Activated CD8-positive, alpha-beta memory T cell treated with anti-CD3 and anti-CD28 coated beads for 48 hours (primary cell): ENCODE results near the gene PPIC.
A peak's percentile ranks its signal among the peaks of the same experiment; 100 is the strongest.

Experiments
- DNase-seq, 3 experiments: peaks; one replicate each; pipeline ENCODE4 v3.0.0-alpha.2; 2020; ENCODE audit warnings: low read depth in 2 of 3, low spot score in 2 of 3

Gene PPIC

DNA sequence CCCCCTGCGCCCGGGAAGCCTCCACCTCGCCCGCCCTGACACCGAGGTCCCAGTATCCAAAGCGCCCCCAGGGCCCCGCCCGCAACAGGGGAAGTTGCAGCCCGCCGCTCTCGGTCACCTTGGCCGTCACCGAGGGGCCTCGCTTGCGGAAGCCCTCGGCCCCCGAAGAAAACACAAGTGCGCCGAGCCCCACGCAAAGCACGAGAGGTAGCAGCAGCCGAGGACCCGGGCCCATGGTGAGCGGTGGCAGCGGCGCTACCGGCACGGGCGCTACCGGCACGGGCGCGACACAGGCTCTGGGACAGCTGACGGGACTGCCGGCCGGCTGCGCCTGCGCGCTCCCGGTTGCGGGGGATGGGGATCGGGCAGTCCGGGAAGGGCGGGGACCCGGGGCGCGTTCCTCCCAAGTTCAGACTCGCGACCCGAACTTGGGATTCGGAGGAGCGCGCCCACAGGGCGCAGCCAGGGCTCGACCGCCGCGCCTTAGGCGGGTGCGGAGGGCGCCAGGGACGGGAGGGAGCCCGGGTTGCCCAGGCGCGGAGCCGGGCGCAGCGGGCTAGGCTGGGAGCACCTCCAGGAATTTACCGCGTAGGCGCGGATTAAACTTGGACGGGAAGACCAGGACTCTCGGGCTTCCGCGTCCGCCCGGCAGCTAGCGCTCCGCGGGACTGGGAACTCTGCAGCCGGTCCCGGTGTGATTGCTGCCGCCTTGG, at the start of gene PPIC:
Gene PPIC (minus strand): TSS at position 335 of the 713 bp plus-strand sequence. CDS start 100 bp downstream, at position 235.
- peak in 1 of 3 experiments; percentile 2 for DNase-seq

DNA sequence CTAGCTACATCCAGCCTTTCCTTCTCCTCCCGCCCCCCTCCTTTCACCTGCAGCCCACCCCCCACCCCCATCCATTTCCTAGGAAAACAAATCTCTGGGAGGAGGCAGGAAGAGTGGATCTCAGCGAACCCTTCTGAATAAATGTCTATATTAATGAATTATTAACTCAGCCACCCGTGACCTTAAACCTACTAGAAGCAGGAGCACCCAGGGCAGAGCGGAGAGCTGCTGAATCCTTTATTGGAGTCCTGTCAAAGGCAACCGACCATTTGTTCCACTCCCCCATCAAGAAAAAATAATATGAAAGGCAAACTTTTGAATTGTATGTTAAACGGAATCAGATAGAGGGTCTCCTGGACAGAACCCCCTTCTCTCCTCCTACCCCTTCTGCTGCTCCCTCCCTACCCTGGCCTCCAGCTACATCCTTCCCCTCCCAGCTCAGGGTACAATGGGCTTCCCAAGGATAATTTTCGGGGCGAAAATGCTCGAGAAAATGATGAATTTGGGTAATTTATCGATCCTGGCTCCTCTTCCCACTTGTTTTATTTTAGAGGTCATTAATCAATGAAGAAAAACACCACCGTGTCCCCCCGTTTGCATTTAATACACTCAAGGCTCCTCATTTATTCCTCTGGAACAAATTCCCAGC, 49.2 kb upstream of the PPIC start:
- DNase-seq: no peak

DNA sequence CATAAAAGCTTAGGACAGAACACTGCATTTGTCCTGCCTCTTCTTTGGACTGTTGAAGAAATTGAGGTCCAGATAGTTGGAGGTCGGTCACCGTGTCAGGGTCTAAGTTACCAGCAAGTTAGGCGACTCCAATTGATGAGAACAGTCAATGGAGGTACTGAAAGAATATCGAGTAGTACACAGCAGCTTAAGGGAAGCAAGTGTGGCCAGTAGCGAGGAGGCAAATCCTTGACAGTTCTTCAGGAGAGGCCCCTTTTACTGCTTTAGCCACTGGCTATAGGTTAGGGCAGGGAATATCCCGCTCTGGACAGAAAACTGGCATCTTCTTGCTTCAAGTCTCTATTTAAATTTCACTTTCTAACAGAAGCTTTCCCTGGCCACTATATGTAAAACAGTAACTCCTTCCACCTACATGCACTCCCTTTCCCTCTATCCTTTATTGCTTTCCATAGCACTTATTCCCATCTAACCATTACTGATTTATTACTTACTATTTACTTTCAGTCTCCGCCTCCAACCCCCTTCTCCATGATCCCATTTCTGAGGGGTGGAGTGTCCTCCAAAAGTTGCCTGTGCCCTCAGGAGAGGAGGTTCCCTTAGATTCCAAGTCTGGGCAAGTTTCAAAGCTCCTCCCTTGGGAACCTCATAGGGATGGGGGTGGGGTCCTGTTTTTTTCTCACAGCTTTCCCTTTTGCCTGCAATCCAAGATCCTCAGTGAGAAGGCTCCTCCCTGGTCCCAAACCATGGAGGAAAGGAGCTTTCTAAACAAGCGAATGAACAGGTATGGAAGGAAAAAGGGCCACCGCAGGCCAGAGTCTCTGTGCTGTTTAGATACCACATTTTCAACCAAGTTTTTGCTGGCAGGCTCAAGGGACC, 48.4 kb upstream of the PPIC start:
- no peak for DNase-seq

DNA sequence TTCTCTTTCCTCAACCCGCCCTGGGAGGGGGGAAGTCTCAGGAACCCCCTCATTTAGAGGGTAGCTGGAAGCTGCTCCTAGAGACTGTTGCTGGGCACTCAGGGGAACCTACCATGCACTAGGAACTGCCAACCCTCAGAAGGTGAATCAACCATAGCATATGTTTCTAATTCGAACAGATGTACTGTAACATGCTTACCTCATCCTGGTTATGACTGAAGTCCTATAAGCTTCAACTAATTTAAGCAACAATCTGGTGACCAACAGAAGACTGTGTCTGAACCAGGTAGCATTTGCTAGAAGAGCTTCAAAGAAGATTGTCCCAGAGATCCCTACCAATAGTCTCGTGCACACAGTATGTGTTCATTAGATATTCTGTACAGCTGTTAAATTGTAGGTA, 46.8 kb upstream of the PPIC start:
- DNase-seq: no peak

DNA sequence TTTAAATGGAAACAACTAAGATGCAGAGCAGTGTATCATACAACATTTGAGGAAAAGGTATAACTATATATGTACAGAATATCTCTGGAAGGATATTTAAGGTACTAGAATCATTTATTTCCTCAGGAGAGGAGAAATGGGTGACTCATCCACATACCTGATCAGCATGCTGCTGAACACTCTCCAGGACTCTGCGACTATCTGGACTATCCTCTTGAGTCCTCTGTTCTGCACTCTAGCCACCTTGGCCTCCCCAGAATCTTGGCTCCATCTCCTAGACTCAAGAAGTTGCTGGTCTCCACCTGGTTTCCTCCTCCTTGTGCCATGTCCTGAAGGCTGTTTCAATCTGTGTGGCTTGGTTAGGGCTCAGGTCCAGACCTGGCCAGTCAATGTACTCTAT, 43.7 kb upstream of the PPIC start:
- no peak for DNase-seq

DNA sequence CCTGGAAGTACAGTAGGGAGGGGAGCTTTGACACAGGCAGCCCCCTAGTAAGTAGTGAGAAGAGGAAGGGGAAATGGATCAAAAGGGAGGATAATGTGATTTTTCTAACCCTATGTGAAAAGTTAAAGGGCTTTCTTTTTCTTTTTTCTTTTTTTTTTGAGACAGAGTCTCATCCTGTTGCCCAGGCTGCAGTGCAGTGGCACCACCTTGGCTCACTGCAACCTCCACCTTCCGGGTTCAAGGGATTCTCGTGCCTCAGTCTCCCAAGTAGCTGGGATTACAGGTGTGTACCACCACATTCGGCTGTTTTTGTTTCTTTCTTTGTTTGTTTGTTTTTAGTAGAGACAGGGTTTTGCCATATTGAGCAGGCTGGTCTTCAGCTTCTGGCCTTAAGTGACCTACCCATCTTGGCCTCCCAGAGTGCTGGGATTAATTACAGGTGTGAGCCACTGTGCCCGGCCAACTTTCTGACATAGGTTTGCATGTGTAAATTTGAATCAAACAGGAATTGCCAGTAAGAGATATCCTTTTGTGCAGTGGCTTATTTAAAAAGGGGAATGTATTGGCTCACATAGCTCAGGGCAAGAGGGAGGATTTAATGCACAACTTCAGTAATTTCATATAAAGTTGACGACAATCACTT, 39.1 kb upstream of the PPIC start:
- no peak for DNase-seq

DNA sequence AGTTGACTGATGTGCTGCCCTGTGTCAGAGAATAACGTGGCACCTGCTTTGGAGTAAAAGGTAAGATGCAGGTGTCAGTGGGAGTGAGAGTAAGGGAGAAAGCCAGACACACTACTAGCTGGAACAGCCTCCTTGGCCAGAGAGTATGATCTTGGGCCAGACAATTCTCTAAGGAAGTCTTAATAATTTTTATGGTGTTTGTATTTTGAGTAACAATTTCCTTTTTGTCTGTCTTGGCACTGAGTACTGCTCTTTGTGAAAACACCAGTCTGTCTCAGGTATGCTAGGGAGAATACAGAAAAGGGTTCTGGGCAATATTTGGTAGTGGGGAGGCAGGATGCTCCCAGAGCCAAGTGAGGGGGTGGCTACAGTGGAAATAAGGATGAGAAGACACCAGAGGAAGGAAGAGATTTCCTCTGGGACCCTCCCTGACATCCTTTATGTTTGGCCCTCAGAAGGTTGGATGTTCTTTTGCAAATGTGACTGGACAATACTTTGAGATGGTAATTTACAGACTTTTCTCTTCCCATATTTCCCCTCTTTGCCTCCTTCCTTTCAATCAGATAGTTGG, 31.9 kb upstream of the PPIC start:
- DNase-seq: no peak

DNA sequence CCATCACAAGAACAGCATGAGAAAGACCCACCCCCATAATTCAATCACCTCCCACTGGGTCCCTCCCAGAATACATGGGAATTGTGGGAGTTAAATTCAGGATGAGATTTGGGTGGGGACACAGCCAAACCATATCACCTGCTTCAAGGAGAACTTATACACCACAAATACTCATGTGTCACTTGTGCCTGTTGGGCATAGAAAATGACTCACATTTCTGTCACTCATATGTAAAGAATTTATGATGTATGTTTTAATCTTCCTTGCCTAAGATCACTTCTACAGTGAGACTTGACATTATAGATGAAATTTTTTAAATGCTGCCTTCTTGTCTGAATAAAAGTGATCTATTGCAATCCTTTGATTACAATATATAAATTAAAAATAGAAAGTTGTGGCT, 29.5 kb upstream of the PPIC start:
- DNase-seq: no peak

DNA sequence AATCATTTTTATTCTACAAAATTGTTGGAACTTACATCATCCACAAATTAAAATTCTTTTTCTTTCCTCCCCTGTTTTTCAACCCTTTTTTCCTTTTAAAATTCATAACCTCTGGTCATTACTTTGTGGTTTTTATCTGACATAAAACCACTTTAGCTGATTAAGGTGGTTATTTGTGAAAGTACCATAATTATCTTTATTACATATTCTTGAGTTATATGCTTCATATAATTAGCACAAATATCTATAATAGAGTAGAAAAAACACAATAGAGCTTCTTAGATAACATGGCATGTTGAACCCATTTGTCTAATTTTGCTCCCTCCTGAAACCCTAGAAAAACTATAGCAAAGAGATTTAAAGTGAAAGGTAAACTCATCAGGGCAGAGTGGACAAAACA, 22.9 kb upstream of the PPIC start:
- no peak for DNase-seq

DNA sequence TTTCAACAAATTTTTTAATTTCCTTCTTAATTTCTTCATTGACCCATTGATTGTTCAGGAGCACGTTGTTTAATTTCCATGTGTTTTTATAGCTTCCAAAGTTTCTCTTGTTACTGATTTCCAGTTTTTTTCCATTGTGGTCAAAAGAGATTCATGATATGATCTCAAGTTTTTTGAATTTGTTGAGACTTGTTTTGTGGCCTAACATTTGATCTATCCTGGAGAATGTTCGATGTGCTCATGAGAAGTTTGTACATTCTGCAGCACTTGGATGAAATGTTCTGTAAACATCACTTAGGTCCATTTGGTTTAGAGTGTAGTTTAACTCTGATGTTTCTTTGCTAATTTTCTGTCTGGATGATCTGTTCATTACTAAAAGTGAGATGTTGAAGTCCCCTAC, 14.7 kb upstream of the PPIC start:
- no peak for DNase-seq

DNA sequence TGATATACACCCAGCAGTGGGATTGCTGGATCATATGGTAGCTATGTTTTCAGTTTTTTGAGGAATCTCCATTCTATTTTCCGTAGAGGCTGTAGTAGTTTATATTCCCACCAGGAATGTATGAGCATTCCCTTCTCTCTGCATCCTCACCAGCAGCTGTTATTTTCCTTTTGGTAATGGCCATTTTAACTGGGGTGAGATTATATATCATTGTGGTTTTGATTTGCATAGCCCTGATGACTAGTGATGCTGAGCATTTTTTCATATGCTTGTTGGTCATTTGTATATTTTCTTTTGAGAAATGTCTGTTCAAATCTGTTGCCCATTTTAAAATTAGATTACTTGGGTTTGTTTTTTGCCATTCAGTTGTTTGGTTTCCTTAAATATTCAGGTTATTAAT, 11.2 kb upstream of the PPIC start:
- no peak for DNase-seq

DNA sequence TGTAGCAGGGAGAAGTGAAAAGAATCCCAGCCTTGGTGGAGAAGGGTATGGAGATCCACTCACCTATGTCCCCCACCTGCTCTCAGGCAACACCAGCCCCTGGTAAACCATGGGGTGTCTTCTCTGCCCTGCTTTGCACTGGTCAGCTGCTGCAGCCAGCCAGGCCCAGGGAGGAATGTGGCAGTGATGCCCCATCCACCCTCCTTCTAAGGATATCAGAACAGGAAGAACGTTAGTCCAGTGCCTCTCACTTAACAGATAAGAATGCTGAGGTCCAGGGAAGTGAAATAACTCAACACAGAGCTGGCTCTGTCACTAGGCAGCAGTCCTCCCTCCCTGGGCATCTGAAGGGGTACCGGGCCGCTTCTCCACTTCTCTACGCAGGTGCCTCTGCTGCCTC, 9.7 kb upstream of the PPIC start:
- no peak for DNase-seq

DNA sequence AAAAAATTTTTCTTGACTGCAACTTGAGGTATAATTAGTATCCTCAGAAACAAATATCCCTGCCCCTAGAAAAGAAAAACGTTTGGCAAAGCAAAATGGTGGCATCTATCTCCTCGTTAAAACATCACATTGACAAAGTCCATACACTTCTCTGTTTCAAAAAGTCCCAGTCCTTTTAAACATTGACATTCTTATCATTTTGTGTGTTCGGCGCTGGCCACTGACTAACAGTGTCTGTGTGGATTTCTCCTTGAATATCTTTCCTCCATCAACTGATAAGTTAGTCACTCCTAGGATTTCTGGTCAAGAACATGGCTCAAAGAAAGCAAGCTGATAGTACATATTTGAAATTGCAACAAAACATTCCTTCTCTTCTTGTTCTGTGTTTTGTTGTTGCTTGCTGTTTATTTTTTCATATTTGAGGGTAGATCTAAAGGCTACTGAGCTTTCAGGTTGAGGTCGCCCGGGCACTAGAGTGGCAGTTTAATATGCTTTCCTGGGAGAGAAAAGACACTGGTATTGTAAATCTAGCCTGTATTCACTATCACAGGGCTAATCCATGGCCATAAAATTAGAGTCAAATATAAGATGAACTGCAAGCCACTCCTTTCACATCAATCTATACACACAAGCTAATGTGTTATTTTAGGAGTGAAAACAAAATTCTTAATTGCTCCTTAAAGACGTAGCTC, 8.5 kb upstream of the PPIC start:
- no peak for DNase-seq

DNA sequence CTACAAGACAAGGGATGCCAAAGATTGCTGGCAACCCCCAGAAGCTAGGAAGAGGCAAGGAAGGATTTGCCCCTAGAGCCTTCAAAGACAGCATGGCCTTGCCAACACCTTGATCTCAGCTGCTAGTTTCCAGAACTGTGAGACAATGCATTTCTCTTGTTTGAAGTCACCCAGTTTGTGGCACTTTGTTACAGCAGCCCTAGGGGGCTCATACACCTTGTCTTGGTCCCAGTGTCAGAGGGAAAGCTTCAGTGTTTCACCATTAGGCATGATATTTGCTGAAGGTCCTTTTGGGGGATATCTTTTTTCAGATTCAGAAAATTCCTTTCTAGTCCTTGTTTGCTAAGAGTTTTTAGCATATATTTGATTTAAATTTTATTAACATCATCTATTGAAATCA, 3.1 kb upstream of the PPIC start:
- no peak for DNase-seq

DNA sequence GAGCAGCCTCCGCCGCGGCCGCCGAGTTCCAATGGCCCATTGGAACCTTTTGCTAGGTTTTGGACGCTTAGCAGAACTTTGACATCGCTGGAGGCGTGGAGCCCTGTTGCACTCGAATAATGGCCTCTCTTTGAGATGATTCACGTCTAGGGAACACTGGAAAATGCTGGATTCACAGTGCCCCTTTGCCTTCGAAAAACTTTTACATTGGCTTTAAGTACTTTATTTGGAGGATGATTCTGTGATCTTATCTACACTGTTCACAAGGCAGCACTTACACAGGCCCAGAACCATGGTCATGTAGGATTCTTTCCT, 536 bp upstream of the PPIC start:
- DNase-seq: no peak

DNA sequence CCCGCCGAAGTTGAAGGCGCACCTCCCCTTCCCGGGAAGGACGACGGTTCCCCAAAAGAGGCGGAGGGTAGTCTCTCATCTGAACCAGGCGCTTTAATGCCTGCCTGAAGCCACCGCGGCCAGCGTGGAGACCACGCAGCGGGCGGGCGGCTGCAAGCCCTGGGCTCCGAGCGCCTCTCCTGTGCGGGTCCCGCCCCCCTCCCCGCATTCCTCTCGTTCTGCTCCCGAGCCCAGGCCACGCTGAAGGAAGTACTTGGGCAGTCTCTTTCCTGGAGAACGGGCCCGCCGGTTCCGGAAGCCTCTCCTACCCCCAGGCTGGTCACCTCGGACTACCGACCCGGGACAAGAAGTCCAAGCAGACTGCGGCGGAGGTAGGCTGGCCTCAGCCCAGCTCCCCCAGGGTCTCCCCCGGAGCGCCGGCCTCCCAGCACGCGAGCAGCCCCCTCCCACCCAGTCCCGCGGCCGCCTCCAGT, 571 bp downstream of the PPIC start:
- peak in 1 of 3 experiments; percentile 0 for DNase-seq

DNA sequence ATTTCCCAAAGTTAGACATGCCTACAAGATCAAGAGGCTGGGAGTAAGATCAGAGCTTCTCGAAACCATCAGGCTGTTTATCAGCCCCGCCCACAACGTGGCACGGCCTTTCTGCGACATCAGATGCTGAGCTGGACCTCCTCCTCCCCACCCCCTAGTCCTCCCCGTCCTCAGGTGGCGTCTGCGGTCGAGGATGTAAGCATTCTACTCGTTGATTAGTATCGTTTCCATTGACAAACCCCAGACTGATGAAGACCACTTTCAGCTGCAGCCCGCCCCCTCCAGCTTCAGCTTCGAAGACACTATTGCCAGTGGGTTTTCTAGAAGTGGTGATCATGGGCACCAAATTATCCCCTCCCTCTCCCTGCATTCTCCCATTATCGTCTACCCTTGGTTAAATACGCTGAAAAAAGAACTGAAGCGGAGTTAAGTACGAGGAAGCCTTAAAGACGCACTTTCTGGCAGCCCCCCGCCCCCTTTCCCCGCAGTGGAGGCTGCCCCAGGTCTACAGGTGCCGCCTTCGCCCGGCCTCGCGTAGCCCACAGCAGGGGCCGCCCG, 1.1 kb downstream of the PPIC start:
- DNase-seq: peak in 1 of 3 experiments; percentile 2

DNA sequence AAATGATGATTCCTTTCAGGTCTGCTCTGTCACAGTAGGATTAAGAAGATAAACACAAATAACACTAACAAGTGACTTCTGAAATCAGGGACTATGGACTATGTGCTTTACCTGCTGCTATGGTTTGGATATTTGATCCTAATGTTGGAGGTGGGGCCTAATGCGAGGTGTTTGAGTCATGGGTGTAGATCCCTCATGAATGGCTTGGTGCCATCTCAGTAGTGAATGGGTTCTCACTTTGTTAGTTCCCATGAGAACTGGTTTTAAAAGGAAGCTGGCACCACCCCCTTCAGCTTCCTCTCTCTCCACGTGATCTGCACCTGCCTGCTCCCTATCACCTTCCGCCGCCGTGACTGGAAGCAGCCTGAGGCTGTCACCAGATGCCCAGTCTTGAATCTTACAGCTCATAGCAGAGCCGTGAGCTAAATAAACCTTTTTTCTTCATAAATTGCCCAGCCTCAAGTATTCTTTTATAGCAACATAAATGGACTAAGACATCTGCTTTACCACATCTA, 3.3 kb downstream of the PPIC start:
- no peak for DNase-seq

DNA sequence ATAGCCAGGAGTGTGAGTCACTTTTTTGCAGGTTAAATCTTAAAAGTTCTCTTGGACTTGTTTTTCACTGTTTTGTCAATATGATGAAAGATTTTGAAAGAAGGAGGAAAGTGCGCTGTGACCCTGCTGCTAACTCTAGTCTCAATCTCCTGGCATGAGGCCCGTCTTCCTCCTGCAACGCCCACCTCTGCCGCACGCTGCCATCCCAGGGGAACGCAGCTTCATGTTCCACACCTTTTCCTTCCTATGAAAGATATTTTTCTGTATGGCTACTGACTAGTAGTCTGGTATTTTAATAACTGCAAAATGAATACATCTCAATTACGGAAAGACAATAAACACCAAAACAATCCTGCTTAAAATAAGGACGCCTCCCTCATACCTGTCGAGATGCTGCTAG, 8.3 kb downstream of the PPIC start:
- no peak for DNase-seq

DNA sequence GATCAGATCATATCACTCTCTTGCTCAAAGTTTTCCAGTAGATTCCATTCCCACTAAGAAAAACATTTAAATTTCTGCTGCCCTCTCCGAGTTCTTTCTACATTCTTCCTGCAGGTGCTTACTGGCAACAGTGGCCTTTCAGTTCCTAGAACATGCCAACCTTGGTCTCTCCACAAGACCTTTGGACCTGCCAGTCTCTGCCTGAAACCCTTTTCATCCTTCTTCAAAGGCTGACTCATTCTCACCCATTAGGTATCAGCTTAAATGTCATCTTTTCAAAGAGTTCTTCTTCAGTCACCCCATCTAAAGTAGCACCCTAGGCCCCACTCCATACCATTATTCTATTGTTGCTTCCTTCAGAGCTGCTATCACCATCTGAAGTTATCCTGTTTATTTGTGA, 21.8 kb downstream of the PPIC start:
- DNase-seq: no peak
